SK-N-SH treated with all-trans-retinoic acid at 6 μM for 48 hours (cell line): ENCODE results near the gene ZNF8.

ENCODE experiments used
- ARNTL ChIP-seq: fragments of 450-650 bp; formaldehyde crosslinking; IDR thresholded peaks from 2 replicates; pipeline ENCODE4 v1.5.0; 2020; ENCODE audit warnings: low read depth, mild to moderate bottlenecking, moderate library complexity, borderline replicate concordance
- GLIS3 ChIP-seq: fragments of 250-450 bp; sonication (Bioruptor Pico); IDR thresholded peaks from 2 replicates; pipeline ENCODE4 v1.5.0; 2020; ENCODE audit warnings: mild to moderate bottlenecking, moderate library complexity
- PATZ1 ChIP-seq: fragments of 250-450 bp; sonication (Bioruptor Pico); IDR thresholded peaks from 2 replicates; pipeline ENCODE4 v1.8.0; 2020; ENCODE audit warnings: mild to moderate bottlenecking, moderate library complexity, borderline replicate concordance
- PPARA ChIP-seq: fragments of 250-450 bp; sonication (Bioruptor Pico); IDR thresholded peaks from 2 replicates; pipeline ENCODE4 v1.5.0; 2020; ENCODE audit warnings: mild to moderate bottlenecking, borderline replicate concordance
- RARB ChIP-seq: fragments of 250-450 bp; sonication (Bioruptor Pico); IDR thresholded peaks from 2 replicates; pipeline ENCODE4 v1.8.0; 2021; ENCODE audit warnings: mild to moderate bottlenecking, moderate library complexity
- TCF4 ChIP-seq: fragments of 250-450 bp; sonication (Bioruptor Pico); IDR thresholded peaks from 2 replicates; pipeline ENCODE4 v1.8.0; 2021; ENCODE audit warnings: mild to moderate bottlenecking, moderate library complexity, borderline replicate concordance
- ZFP30 ChIP-seq: fragments of 450-650 bp; formaldehyde crosslinking; IDR thresholded peaks from 2 replicates; pipeline ENCODE4 v1.5.0; 2022; ENCODE audit warnings: mild to moderate bottlenecking, moderate library complexity
- ZNF8 ChIP-seq: fragments of 450-650 bp; formaldehyde crosslinking; IDR thresholded peaks from 2 replicates; pipeline ENCODE4 v1.5.0; 2020; ENCODE audit warnings: mild to moderate bottlenecking, moderate library complexity
- TF ChIP-seq, protein P1 (sequence below): fragments of 250-450 bp; sonication (Bioruptor Pico); IDR thresholded peaks from 2 replicates; pipeline ENCODE4 v1.8.0; 2021; ENCODE audit warnings: low read depth, mild to moderate bottlenecking, moderate library complexity, borderline replicate concordance
- TF ChIP-seq, protein P2 (sequence below): fragments of 250-450 bp; sonication (Bioruptor Pico); IDR thresholded peaks from 2 replicates; pipeline ENCODE4 v1.5.1; 2020; ENCODE audit warnings: low read depth, mild to moderate bottlenecking, moderate library complexity
- TF ChIP-seq, protein P3 (sequence below): fragments of 250-450 bp; sonication (Bioruptor Pico); IDR thresholded peaks from 2 replicates; pipeline ENCODE4 v1.5.0; 2020; ENCODE audit warnings: mild to moderate bottlenecking, moderate library complexity

GRCh38 chr19:58315580-58315979, 36.8 kb downstream of the ZNF8 start:
- TF ChIP-seq ARNTL (CRISPR knock-in tag) (no peak), GLIS3 (no peak), ZFP30 (CRISPR knock-in tag) (no peak), RARB (CRISPR knock-in tag) (no peak), TCF4 (no peak), PPARA (CRISPR knock-in tag) (no peak), ZNF8 (CRISPR knock-in tag) (no peak), PATZ1 (CRISPR knock-in tag) (no peak)
- TF ChIP-seq, protein P1, sequence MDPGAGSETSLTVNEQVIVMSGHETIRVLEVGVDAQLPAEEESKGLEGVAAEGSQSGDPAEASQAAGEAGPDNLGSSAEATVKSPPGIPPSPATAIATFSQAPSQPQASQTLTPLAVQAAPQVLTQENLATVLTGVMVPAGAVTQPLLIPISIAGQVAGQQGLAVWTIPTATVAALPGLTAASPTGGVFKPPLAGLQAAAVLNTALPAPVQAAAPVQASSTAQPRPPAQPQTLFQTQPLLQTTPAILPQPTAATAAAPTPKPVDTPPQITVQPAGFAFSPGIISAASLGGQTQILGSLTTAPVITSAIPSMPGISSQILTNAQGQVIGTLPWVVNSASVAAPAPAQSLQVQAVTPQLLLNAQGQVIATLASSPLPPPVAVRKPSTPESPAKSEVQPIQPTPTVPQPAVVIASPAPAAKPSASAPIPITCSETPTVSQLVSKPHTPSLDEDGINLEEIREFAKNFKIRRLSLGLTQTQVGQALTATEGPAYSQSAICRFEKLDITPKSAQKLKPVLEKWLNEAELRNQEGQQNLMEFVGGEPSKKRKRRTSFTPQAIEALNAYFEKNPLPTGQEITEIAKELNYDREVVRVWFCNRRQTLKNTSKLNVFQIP (CRISPR knock-in tag) = no peak
- TF ChIP-seq, protein P2, sequence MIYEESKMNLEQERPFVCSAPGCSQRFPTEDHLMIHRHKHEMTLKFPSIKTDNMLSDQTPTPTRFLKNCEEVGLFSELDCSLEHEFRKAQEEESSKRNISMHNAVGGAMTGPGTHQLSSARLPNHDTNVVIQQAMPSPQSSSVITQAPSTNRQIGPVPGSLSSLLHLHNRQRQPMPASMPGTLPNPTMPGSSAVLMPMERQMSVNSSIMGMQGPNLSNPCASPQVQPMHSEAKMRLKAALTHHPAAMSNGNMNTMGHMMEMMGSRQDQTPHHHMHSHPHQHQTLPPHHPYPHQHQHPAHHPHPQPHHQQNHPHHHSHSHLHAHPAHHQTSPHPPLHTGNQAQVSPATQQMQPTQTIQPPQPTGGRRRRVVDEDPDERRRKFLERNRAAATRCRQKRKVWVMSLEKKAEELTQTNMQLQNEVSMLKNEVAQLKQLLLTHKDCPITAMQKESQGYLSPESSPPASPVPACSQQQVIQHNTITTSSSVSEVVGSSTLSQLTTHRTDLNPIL (CRISPR knock-in tag) = no peak
- TF ChIP-seq, protein P3, sequence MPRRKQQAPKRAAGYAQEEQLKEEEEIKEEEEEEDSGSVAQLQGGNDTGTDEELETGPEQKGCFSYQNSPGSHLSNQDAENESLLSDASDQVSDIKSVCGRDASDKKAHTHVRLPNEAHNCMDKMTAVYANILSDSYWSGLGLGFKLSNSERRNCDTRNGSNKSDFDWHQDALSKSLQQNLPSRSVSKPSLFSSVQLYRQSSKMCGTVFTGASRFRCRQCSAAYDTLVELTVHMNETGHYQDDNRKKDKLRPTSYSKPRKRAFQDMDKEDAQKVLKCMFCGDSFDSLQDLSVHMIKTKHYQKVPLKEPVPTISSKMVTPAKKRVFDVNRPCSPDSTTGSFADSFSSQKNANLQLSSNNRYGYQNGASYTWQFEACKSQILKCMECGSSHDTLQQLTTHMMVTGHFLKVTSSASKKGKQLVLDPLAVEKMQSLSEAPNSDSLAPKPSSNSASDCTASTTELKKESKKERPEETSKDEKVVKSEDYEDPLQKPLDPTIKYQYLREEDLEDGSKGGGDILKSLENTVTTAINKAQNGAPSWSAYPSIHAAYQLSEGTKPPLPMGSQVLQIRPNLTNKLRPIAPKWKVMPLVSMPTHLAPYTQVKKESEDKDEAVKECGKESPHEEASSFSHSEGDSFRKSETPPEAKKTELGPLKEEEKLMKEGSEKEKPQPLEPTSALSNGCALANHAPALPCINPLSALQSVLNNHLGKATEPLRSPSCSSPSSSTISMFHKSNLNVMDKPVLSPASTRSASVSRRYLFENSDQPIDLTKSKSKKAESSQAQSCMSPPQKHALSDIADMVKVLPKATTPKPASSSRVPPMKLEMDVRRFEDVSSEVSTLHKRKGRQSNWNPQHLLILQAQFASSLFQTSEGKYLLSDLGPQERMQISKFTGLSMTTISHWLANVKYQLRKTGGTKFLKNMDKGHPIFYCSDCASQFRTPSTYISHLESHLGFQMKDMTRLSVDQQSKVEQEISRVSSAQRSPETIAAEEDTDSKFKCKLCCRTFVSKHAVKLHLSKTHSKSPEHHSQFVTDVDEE (CRISPR knock-in tag) = no peak
